HUES48 (cell line): ENCODE results near the gene DLGAP3.
"Not testable (repeated sequence)": the region's sequence is repeated elsewhere in the genome, so short reads cannot be mapped to it uniquely, and the experiment has no call there.

ENCODE experiments used
- H3K27ac ChIP-seq: one replicate; pipeline ENCODE4 v1.7.0; 2013; ENCODE audit warnings: low read depth, low read length, inconsistent platforms
- H3K27me3 ChIP-seq: 2 replicates; pipeline ENCODE4 v1.6.1; 2013; ENCODE audit warnings: mild to moderate bottlenecking, low read length; ENCODE audit not compliant: control insufficient read depth, insufficient read depth
- H3K36me3 ChIP-seq: 2 replicates; pipeline ENCODE4 v1.6.1; 2013; ENCODE audit warnings: low read length; ENCODE audit not compliant: control insufficient read depth, insufficient read depth
- H3K4me1 ChIP-seq: 2 replicates; pipeline ENCODE4 v1.6.1; 2013; ENCODE audit warnings: mild to moderate bottlenecking, low read length; ENCODE audit not compliant: control insufficient read depth, insufficient read depth
- H3K4me3 ChIP-seq: 2 replicates; pipeline ENCODE4 v1.5.1; 2013; ENCODE audit warnings: mild to moderate bottlenecking, low read depth, low read length
- H3K9ac ChIP-seq: 2 replicates; pipeline ENCODE4 v1.6.1; 2013; ENCODE audit warnings: mild to moderate bottlenecking, low read depth, low read length, moderate library complexity
- H3K9me3 ChIP-seq: 2 replicates; pipeline ENCODE4 v1.6.1; 2013; ENCODE audit warnings: low read length; ENCODE audit not compliant: control insufficient read depth, insufficient read depth

DLGAP3 gene

GRCh38 chr1:34833711-34834110 lies 95.7 kb downstream of the DLGAP3 start:
- Histone ChIP-seq H3K4me1 (no peaks in the 10 kb centered on the region), H3K27ac (no peak overlapping the region), H3K27me3 (no peaks in the 10 kb centered on the region), H3K36me3 (no peaks in the 10 kb centered on the region), H3K4me3 (no peak overlapping the region), H3K9me3 (no peaks in the 10 kb centered on the region), H3K9ac (no peak overlapping the region)

GRCh38 chr1:34831721-34832246 lies 97.7 kb downstream of the DLGAP3 start:
- no peaks in the 10 kb centered on the region for H3K36me3 ChIP-seq
- no peaks in the 10 kb centered on the region for H3K9me3 ChIP-seq
- no peaks in the 10 kb centered on the region for H3K4me1 ChIP-seq
- H3K4me3 ChIP-seq = no peak overlapping the region
- H3K27me3 ChIP-seq = no peaks in the 10 kb centered on the region
- H3K9ac ChIP-seq = no peak overlapping the region
- H3K27ac ChIP-seq = no peak overlapping the region

GRCh38 chr1:34829250-34829649 lies 100.2 kb downstream of the DLGAP3 start:
- Histone ChIP-seq H3K27ac (no peak overlapping the region), H3K4me1 (no peaks in the 10 kb centered on the region), H3K9me3 (no peaks in the 10 kb centered on the region), H3K27me3 (no peaks in the 10 kb centered on the region), H3K36me3 (no peaks in the 10 kb centered on the region), H3K4me3 (no peak overlapping the region), H3K9ac (no peak overlapping the region)

GRCh38 chr1:34828611-34829010 lies 100.8 kb downstream of the DLGAP3 start:
- H3K27me3 ChIP-seq = no peaks in the 10 kb centered on the region

GRCh38 chr1:34827341-34827941 lies 102.0 kb downstream of the DLGAP3 start:
- Histone ChIP-seq H3K36me3 (no peaks in the 10 kb centered on the region), H3K9ac (no peak overlapping the region), H3K4me1 (no peaks in the 10 kb centered on the region), H3K4me3 (no peak overlapping the region), H3K27ac (no peak overlapping the region), H3K27me3 (no peaks in the 10 kb centered on the region), H3K9me3 (no peaks in the 10 kb centered on the region)

More at GRCh38 chr1:34828611-34829010, 100.8 kb downstream of the DLGAP3 start:
- Histone ChIP-seq H3K4me1 (no peaks in the 10 kb centered on the region), H3K4me3 (no peak overlapping the region), H3K27ac (no peak overlapping the region), H3K9me3 (no peaks in the 10 kb centered on the region), H3K9ac (no peak overlapping the region), H3K36me3 (no peaks in the 10 kb centered on the region)

GRCh38 chr1:34825455-34826091 lies 103.9 kb downstream of the DLGAP3 start:
- Histone ChIP-seq H3K9ac (no peak overlapping the region), H3K4me3 (no peak overlapping the region), H3K27ac (no peak overlapping the region), H3K4me1 (no peaks in the 10 kb centered on the region), H3K9me3 (no peaks in the 10 kb centered on the region), H3K27me3 (no peaks in the 10 kb centered on the region), H3K36me3 (no peaks in the 10 kb centered on the region)

- H3K27ac ChIP-seq = no peak overlapping the region
- H3K4me1 ChIP-seq = no peaks in the 10 kb centered on the region
- no peaks in the 10 kb centered on the region for H3K36me3 ChIP-seq
- H3K9ac ChIP-seq = no peak overlapping the region
- H3K27me3 ChIP-seq = no peaks in the 10 kb centered on the region
- no peaks in the 10 kb centered on the region for H3K9me3 ChIP-seq
- H3K4me3 ChIP-seq = no peak overlapping the region
Observed at GRCh38 chr1:34824817-34825454, 104.5 kb downstream of the DLGAP3 start.

GRCh38 chr1:34822202-34822601 lies 107.2 kb downstream of the DLGAP3 start:
- no peak overlapping the region for H3K9ac ChIP-seq
- H3K36me3 ChIP-seq = no peaks in the 10 kb centered on the region
- H3K9me3 ChIP-seq = no peaks in the 10 kb centered on the region
- H3K4me1 ChIP-seq = no peaks in the 10 kb centered on the region
- no peaks in the 10 kb centered on the region for H3K27me3 ChIP-seq
- no peak overlapping the region for H3K4me3 ChIP-seq
- no peak overlapping the region for H3K27ac ChIP-seq

GRCh38 chr1:34818862-34819261 lies 110.6 kb downstream of the DLGAP3 start:
- not testable (repeated sequence) for H3K4me3 ChIP-seq, H3K9ac ChIP-seq, H3K27me3 ChIP-seq, H3K36me3 ChIP-seq, H3K4me1 ChIP-seq, H3K27ac ChIP-seq, H3K9me3 ChIP-seq

- no peaks in the 10 kb centered on the region for H3K36me3 ChIP-seq
- H3K4me3 ChIP-seq = no peak overlapping the region
- no peak overlapping the region for H3K27ac ChIP-seq
- H3K9ac ChIP-seq = no peak overlapping the region
- no peaks in the 10 kb centered on the region for H3K27me3 ChIP-seq
- H3K4me1 ChIP-seq = no peaks in the 10 kb centered on the region
- H3K9me3 ChIP-seq = no peaks in the 10 kb centered on the region
Observed at GRCh38 chr1:34816778-34817177, 112.7 kb downstream of the DLGAP3 start.

GRCh38 chr1:34816332-34816731 lies 113.1 kb downstream of the DLGAP3 start:
- Histone ChIP-seq H3K4me1 (no peaks in the 10 kb centered on the region), H3K27ac (no peak overlapping the region), H3K4me3 (no peak overlapping the region), H3K36me3 (no peaks in the 10 kb centered on the region), H3K9ac (no peak overlapping the region), H3K9me3 (no peaks in the 10 kb centered on the region), H3K27me3 (no peaks in the 10 kb centered on the region)
